GM04503 (cell line): Measurements from ENCODE around the gene KAT7.
"Not testable (repeated sequence)": the region's sequence is repeated elsewhere in the genome, so short reads cannot be mapped to it uniquely, and the experiment has no call there.

Source experiments
- DNase-seq: peaks from one replicate; pipeline ENCODE4 v3.0.0-alpha.2; 2012; ENCODE audit warnings: low read depth

Gene KAT7

DNA sequence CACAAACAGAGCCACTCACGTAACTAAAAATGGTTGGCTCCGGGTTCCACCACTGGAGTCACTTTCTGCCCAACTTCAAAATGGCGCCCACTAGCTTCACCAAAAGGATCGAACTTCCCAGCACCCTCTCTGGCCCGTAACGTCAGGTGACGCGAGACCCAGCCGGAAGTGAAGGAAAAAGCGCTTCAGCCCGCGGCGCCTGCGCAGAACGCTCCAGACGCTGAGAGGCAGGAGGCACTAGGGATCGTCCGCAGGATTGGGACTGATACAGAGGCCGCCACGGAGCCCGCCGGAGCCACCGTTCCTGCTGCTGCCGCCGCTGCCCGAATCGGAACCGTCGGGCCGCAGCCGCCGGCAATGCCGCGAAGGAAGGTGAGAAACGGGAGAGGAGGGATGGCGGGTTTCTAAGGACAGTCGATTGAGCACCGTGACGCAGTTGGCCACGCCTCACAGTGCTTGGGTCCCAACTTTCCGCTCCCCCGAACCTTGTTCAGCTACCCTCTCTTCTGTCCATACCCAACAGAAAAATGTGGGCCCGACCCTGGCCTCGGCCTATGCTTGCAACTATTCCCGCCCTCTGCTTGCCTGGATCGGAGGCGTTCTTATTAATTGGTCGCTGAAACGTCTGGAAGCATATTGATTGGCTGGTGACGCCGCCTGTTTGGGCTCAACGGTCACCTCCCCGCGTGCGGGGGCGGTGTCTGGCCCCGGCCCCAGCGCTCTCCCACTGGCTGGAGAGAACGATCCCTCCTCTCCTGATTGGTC is at the start of gene KAT7:
KAT7 (plus strand) TSS at position 204 of the 765 bp plus-strand sequence; CDS start at position 358, 154 bp downstream.
- DNase-seq: peak; percentile 96

DNA sequence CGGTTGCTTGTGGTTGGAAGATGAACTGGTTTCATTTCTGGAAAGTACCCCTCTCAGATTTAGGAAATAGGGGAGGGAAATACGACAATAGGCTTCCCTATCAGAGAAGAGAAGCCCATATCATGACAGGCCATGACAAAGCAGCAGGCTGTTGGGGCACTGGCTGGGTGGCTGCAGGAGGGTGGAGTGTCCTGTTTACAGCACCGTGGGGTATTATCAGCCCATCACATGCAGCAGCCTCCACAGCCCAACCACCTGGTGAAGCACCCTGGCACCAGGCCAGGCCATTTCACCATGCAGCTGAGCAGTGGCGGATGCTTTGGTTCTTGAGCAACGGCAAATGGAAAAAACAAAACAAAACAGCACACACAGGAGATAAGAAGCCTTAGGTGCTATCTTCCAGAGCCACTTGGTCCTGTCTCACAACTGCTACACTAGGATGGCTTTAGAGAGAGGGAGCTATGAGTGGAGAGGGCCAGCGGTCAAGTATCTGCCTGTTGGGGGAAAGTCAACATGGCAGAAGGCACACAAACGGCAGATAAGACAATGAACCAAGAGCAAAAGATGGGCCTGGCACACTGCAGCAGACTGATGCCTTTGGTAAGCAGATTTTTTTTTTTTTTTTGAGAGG is 48.7 kb upstream of the KAT7 start:
- DNase-seq: no peak

GRCh38 chr17:49741009-49741691 is 47.3 kb upstream of the KAT7 start:
- DNase-seq: no peak

DNA sequence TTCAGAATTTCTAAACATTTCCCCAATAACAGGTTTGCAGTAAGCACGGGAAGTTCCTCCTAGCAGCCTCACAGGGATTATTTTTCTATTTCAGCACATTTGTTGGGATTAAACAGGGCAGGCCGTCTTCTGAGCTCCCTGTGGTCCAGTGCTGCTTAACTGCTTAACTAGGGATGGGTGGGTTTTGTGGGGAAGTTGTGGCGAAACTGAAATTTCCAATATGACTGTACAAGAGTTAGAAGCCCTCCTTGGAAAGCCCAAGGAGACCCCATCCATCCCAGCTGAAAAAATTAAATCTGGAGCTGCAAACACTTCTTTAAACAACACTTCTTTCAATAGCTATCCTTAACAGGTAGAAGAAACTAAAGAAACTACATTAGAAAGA is 46.8 kb upstream of the KAT7 start:
- no peak for DNase-seq

GRCh38 chr17:49742166-49742638 is 46.3 kb upstream of the KAT7 start:
- DNase-seq: no peak

DNA sequence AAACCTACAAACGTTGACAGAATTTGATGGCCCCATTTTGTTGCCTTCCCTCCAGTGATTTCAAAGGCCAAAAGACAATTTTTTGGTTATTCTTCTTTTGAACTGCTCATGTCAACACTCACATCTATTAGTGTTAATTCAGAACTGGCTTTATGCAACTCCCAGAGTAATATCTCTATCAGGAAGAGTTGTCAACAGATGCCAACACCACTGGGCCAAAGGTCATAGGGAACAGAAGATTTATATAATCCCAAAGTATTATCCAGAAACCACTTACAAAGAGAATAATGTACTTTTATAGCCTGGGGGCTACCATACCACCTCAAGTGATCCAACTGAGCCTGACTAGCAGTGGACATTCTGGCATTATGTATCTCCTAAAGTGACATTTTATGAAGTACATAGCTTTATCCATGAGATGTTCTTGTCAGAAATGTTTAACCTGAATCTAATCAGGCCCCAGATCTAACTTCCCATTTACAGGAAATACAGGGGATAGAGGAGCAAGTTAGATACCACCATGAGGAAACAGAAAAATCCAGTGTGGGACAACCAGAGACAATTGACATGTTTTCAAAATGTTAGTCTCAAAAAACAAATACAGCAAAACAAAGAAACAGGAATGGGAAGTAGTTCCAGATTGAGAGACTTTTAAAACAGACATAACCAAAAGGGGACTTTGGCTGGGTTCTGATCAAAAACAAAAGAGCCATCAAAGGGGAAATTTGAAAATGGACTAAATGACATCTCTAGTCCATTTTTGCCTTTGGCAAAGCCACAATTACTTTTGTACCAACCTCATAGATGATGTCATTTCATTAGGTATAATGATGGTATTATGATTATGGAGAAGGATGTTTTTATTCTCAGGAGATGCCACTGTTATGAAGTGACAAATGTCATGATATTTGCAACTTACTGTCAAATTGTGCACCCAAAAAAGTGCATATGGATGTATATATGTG is 43.0 kb upstream of the KAT7 start:
- DNase-seq: no peak

DNA sequence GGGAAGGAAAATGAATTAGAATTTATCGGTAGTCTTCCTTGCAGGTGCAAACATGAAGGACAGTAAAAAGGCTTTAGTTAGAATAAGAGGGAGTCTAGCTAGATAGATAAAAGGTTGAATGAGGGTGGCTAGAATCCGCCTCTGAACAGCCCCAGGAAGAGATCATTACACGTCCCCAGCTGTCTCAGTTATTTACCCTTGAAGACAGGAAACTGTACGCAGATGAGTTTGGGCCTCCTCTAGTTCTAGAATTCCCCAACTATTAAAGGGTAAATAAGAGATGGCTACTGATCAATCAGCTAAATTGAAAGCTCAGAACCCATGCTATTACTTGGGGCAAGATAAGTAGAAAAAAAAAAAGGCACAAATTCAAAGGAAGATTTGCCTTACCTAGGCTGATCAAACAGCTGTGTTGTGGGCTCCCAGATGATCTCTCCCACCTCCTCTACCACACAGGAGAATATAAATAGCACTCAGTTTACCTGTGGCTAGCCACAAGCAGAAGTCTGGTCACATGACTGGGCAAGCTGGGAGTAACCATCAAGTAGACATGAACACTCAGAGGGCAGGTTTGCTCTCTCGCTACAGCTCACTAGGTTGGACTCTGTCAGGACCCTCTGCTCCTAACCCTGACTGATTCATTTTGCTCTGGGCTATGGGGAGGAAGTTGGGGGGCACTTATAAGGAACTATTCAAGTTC is 41.5 kb upstream of the KAT7 start:
- DNase-seq: no peak

- DNase-seq: no peak
These were observed 40.8 kb upstream of the KAT7 start for GRCh38 chr17:49747632-49748031.

DNA sequence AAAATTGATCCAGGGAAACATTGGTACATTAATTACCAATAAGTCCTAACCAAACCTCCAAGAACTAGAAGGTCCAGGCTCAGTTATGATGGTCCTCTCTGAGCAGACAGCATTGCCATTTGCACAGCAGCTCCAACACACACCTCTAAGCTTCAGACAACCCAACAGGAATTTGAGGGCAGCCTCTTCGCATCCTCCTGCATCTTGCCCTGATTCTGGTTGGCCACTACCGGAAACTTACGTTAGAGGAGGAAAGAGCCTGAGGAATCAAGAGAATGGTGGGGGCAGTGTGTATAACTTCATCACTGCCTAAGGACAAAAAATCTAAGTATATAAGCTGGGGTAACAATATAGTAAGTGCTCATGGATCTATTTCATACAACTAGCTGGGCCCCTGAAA is 40.3 kb upstream of the KAT7 start:
- DNase-seq: no peak

DNA sequence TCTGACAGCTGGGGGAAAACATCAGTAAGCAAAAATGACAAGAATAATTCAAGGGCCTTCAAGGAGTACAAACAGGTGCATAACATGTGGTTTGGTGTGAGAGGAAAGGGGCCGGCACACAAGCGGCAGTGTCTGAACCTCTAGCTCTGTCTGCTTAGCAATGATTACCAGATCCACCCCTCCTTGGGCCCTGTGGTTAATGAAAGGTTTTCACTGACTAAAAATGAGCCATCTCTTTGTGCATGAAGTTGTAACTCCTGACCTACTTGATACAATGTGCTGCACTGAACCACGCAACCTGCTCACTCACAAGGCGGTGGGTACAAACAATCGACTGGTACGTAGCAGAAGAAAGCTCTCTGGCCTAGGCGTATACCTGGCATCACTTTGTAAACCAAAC is 39.7 kb upstream of the KAT7 start:
- no peak for DNase-seq

GRCh38 chr17:49749730-49750129 is 38.8 kb upstream of the KAT7 start:
- DNase-seq: no peak

- DNase-seq: no peak
These were observed 36.0 kb upstream of the KAT7 start for GRCh38 chr17:49752508-49752907.

GRCh38 chr17:49753959-49754391 is 34.5 kb upstream of the KAT7 start:
- DNase-seq: no peak

GRCh38 chr17:49755663-49756283 is 32.7 kb upstream of the KAT7 start:
- no peak for DNase-seq

DNA sequence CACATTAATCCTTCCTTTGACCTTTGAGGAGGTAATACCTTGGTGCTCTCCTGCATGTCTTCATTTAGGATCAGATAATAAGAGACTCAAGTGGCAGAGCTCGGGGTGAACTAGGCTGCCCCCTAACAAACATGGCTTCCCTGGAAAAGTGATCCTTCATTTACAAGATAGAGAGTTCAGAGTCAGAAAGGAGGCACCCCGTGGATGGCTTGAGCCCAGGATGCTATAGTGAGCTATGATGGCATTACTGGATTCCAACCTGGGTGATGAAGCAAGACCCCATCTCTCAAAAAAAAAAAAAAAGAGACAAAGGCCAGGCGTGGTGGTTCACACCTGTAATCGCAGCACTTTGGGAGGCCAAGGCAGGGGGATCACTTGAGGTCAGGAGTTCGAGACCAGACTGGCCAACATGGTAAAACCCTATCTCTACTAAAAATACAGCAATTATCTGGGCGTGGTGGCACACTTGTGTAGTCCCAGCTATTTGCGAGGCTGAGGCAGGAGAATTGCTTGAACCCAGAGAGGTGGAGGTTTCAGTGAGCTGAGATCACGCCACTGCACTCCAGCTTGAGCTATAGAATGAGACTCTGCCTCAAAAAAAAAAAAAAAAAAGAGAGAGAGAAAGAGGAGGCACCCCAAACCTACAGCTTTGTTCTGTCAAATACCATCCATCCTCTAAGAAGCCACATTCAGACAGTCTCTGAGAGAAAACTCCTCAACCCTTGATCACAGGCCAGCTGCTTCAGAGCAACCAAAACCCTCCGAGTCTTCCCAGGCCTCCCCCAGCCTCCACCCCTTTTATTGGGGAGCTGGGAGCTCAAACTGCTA is 31.9 kb upstream of the KAT7 start:
- DNase-seq: no peak

DNA sequence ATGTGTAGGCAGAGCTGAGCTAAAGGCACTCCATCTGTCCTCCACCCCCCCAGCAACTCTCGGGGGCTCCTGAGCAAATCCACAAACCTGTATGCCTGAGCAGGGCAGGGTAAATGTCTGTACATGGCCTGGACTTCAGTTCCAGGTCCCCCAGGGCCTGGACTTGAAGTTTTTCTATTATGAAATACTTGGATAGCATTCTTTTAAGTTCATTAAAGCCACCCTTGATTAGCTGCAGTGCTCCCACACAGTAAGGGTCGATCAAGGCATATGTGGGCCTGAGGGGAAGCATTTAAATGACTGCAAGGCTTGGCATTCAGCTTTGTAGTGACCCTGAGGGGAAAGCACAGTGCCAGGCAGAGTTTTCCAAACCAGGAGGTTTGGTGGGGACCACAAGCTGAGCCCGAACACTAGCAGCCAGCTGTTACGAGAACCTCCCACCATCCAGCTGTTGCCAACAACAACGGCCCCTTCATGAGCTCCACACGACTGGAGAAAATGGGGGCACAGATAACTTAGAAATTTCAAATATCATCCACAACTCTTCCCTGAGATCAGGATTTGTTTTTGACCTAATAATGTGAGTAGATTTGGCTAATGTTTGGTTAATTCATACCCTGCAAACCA is 31.2 kb upstream of the KAT7 start:
- DNase-seq: no peak

DNA sequence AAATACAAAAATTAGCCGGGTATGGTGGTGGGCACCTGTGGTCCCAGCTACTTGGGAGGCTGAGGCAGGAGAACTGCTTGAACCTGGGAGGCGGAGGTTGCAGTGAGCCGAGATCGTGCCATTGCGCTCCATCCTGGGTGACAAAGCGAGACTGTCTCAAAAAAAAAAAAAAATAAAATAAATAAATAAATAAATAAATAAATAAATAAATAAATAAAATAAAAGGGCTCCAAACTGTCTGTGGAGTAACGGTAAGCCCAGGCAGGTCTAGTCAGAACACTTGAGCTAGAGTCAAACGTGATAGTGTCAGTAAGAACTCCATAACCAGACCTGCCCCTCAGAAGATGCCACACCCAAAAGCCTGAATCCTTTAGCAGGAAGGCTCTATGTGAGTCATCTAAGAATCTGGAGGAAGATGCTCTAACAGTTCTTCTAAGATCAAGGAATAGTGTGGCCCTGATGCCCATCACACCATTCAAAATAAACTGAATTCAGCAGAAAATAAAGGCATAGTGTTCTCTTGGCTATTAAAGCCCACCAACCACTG is 29.9 kb upstream of the KAT7 start:
- not testable (repeated sequence) for DNase-seq

GRCh38 chr17:49759203-49759602 is 29.3 kb upstream of the KAT7 start:
- DNase-seq: no peak

- no peak for DNase-seq
These were observed 28.2 kb upstream of the KAT7 start for GRCh38 chr17:49760296-49760695.
